Activated CD4-positive, CD25-positive, alpha-beta regulatory T cell treated with anti-CD3 and anti-CD28 coated beads, Interleukin-2, amount 50 U/mL, for 72 hours (primary cell): ENCODE measurements around the gene TRAPPC10.

Experiments
- DNase-seq: peaks from one replicate; pipeline ENCODE4 v3.0.0; 2021

The TRAPPC10 gene

GRCh38 chr21:44006017-44006619 lies 6.0 kb upstream of the TRAPPC10 start:
- no peak for DNase-seq

GRCh38 chr21:44006656-44007055 lies 5.5 kb upstream of the TRAPPC10 start:
- DNase-seq: no peak

- no peak for DNase-seq
Measured at GRCh38 chr21:44010429-44010828, 1.7 kb upstream of the TRAPPC10 start.

- DNase-seq: no peak
Measured at GRCh38 chr21:44011123-44011522, 986 bp upstream of the TRAPPC10 start.

GRCh38 chr21:44012474-44013379 lies 618 bp downstream of the TRAPPC10 start:
- peak; percentile 80 for DNase-seq

- peak; percentile 35 for DNase-seq
Measured at GRCh38 chr21:44013380-44014088, 1.4 kb downstream of the TRAPPC10 start.

- DNase-seq: no peak
Measured at GRCh38 chr21:44017601-44018000, 5.5 kb downstream of the TRAPPC10 start.

- DNase-seq: no peak
Measured at GRCh38 chr21:44018127-44018526, 6.0 kb downstream of the TRAPPC10 start.

GRCh38 chr21:44018813-44019567 lies 6.9 kb downstream of the TRAPPC10 start:
- no peak for DNase-seq

GRCh38 chr21:44019568-44019958 lies 7.5 kb downstream of the TRAPPC10 start:
- DNase-seq: no peak

GRCh38 chr21:44020551-44020950 lies 8.4 kb downstream of the TRAPPC10 start:
- DNase-seq: no peak

- no peak for DNase-seq
Measured at GRCh38 chr21:44021064-44021463, 9.0 kb downstream of the TRAPPC10 start.

- DNase-seq: no peak
Measured at GRCh38 chr21:44024257-44024656, 12.1 kb downstream of the TRAPPC10 start.

GRCh38 chr21:44024887-44025353 lies 12.8 kb downstream of the TRAPPC10 start:
- no peak for DNase-seq

- no peak for DNase-seq
Measured at GRCh38 chr21:44027607-44028286, 15.6 kb downstream of the TRAPPC10 start.

GRCh38 chr21:44028287-44028659 lies 16.2 kb downstream of the TRAPPC10 start:
- no peak for DNase-seq

GRCh38 chr21:44029460-44030087 lies 17.5 kb downstream of the TRAPPC10 start:
- no peak for DNase-seq

- no peak for DNase-seq
Measured at GRCh38 chr21:44035244-44035643, 23.1 kb downstream of the TRAPPC10 start.

GRCh38 chr21:44038063-44038462 lies 26.0 kb downstream of the TRAPPC10 start:
- DNase-seq: no peak

GRCh38 chr21:44039828-44040227 lies 27.7 kb downstream of the TRAPPC10 start:
- DNase-seq: no peak

GRCh38 chr21:44043613-44044012 lies 31.5 kb downstream of the TRAPPC10 start:
- DNase-seq: no peak

GRCh38 chr21:44046734-44047133 lies 34.6 kb downstream of the TRAPPC10 start:
- no peak for DNase-seq
